Fibroblast of lung (primary cell): Measurements from ENCODE around the gene TUBGCP2. TPM values are rescaled to one million over a fixed set of nuclear protein-coding genes. Genes with fewer than 3 reads are reported as not detected.
A peak's percentile ranks its signal among the peaks of the same experiment; 100 is the strongest.

Source experiments
- DNase-seq, 2 donors: peaks; one replicate each; pipeline versions ENCODE4 v3.0.0 to v3.0.0-alpha.2; 2010; ENCODE audit warnings: low read depth in 2 of 2
- H2AFZ ChIP-seq: 2 replicates; pipeline ENCODE4 v1.5.1; 2012; ENCODE audit warnings: low read length, control low read depth, inconsistent platforms
- H3K27ac ChIP-seq: 2 replicates; pipeline ENCODE4 v1.5.1; 2011; ENCODE audit warnings: low read length, control low read depth; ENCODE audit not compliant: insufficient read depth
- H3K27me3 ChIP-seq: 2 replicates; pipeline ENCODE4 v1.5.1; 2011; ENCODE audit warnings: mild to moderate bottlenecking, low read length; ENCODE audit not compliant: control insufficient read depth, insufficient read depth
- H3K36me3 ChIP-seq: 2 replicates; pipeline ENCODE4 v1.5.1; 2011; ENCODE audit warnings: low read length; ENCODE audit not compliant: control insufficient read depth, insufficient read depth
- H3K4me1 ChIP-seq: 2 replicates; pipeline ENCODE4 v1.5.1; 2011; ENCODE audit warnings: low read length; ENCODE audit not compliant: control insufficient read depth, insufficient read depth; ENCODE audit errors: extremely low read depth
- H3K4me2 ChIP-seq: 2 replicates; pipeline ENCODE4 v1.5.1; 2011; ENCODE audit warnings: low read length, control low read depth; ENCODE audit not compliant: insufficient read depth; ENCODE audit errors: extremely low read depth
- H3K4me3 ChIP-seq, 4 experiments: fragments of 200-600 bp in 1 of 4; sonication (generic) in 1 of 4; replicated peaks in 1 of 4; 2 replicates each; pipeline ENCODE4 v1.5.1; 2011 to 2016; ENCODE audit warnings: low read length in 4 of 4, low read depth in 3 of 4, mild to moderate bottlenecking in 3 of 4, control low read depth in 2 of 4, inconsistent platforms in 1 of 4, mixed read lengths in 1 of 4; ENCODE audit not compliant: insufficient read depth in 1 of 4; ENCODE audit errors: control extremely low read depth in 1 of 4
- H3K79me2 ChIP-seq: 2 replicates; pipeline ENCODE4 v1.5.1; 2012; ENCODE audit warnings: mild to moderate bottlenecking, low read length, inconsistent platforms; ENCODE audit not compliant: control insufficient read depth, insufficient read depth
- H3K9ac ChIP-seq: 2 replicates; pipeline ENCODE4 v1.5.1; 2011; ENCODE audit warnings: mild to moderate bottlenecking, low read length, control low read depth; ENCODE audit not compliant: insufficient read depth
- H3K9me3 ChIP-seq: 2 replicates; pipeline ENCODE4 v1.5.1; 2012; ENCODE audit warnings: low read depth, low read length; ENCODE audit not compliant: control insufficient read depth, insufficient read depth
- H4K20me1 ChIP-seq: 2 replicates; pipeline ENCODE4 v1.5.1; 2011; ENCODE audit warnings: low read length; ENCODE audit not compliant: control insufficient read depth, insufficient read depth; ENCODE audit errors: extremely low read depth
- CTCF ChIP-seq, 2 donors: IDR thresholded peaks in 1 of 2; conservative IDR thresholded peaks in 1 of 2; 1 replicate in 1 of 2; 2 replicates in 1 of 2; pipeline ENCODE4 v1.5.1; 2011 to 2012; ENCODE audit warnings: low read length in 2 of 2, control low read depth in 1 of 2, inconsistent platforms in 1 of 2, low read depth in 1 of 2, mild to moderate bottlenecking in 1 of 2
- EZH2 ChIP-seq: IDR thresholded peaks from 2 replicates; pipeline ENCODE4 v1.5.1; 2012; ENCODE audit warnings: low read length, control low read depth, mild to moderate bottlenecking; ENCODE audit errors: missing control alignments
- polyA plus RNA-seq, 2 donors: library from polyadenylated mRNA; depleted of rRNA in 1 of 2; stranded (reverse) in 1 of 2; unstranded in 1 of 2; fragments of >200 nt; gene quantifications; 2 replicates each; pipeline ENCODE4 v1.2.1, GENCODE V29; 2011 to 2012; ENCODE audit warnings: missing spikeins in 1 of 2
- total RNA-seq: library from RNA; depleted of rRNA; stranded (reverse); fragments of >200 nt; gene quantifications from 2 replicates; pipeline ENCODE4 v1.2.1, GENCODE V29; 2014

Gene TUBGCP2
- total and polyA plus RNA-seq, 2 donors (not counting 1 experiment from before 2014, with no cell fraction given) = 31.0 to 60.8 TPM

- no peaks in the 10 kb centered on the region for H3K27me3 ChIP-seq
- H3K4me1 ChIP-seq = peaks cover 13% of the 10 kb centered on the region
- no peak overlapping the region for H2AFZ ChIP-seq
- H3K4me2 ChIP-seq = no peak overlapping the region
- H3K27ac ChIP-seq = peak overlapping the region; percentile 54
- H4K20me1 ChIP-seq = no peaks in the 10 kb centered on the region
- H3K79me2 ChIP-seq = no peaks in the 10 kb centered on the region
- no peak overlapping the region for H3K4me3 ChIP-seq
- TF ChIP-seq EZH2 (no peak), CTCF (conservative IDR thresholded peaks at IDR 0.05 in 1 of 2, IDR thresholded peaks at IDR 0.05 in 1 of 2; ENCODE audit: low read depth in 1 of 2, low read length in 2 of 2) (no peak)
- peaks cover 46% of the 10 kb centered on the region for H3K36me3 ChIP-seq
- no peak overlapping the region for H3K9ac ChIP-seq
- DNase-seq = no peak
- H3K9me3 ChIP-seq = no peaks in the 10 kb centered on the region
Observed at GRCh38 chr10:133293810-133294119, 14.9 kb downstream of the TUBGCP2 start.

- H3K27me3 ChIP-seq = no peaks in the 10 kb centered on the region
- no peak overlapping the region for H2AFZ ChIP-seq
- H3K4me1 ChIP-seq = peaks cover 13% of the 10 kb centered on the region
- H4K20me1 ChIP-seq = no peaks in the 10 kb centered on the region
- H3K79me2 ChIP-seq = no peaks in the 10 kb centered on the region
- peak; percentile 56 to 60 for DNase-seq
- H3K4me3 ChIP-seq = no peak overlapping the region
- H3K9me3 ChIP-seq = no peaks in the 10 kb centered on the region
- H3K9ac ChIP-seq = no peak overlapping the region
- TF ChIP-seq CTCF (conservative IDR thresholded peaks at IDR 0.05 in 1 of 2, IDR thresholded peaks at IDR 0.05 in 1 of 2; ENCODE audit: low read depth in 1 of 2, low read length in 2 of 2) (no peak), EZH2 (no peak)
- peaks cover 46% of the 10 kb centered on the region for H3K36me3 ChIP-seq
- peak overlapping the region; percentile 54 for H3K27ac ChIP-seq
- peak overlapping the region; percentile 37 for H3K4me2 ChIP-seq
Observed at GRCh38 chr10:133292919-133293809, 15.5 kb downstream of the TUBGCP2 start.

- no peak overlapping the region for H3K4me3 ChIP-seq
- no peak overlapping the region for H3K27ac ChIP-seq
- no peaks in the 10 kb centered on the region for H4K20me1 ChIP-seq
- H3K27me3 ChIP-seq = no peaks in the 10 kb centered on the region
- no peaks in the 10 kb centered on the region for H3K9me3 ChIP-seq
- no peak for TF ChIP-seq EZH2
- no peak for TF ChIP-seq CTCF (conservative IDR thresholded peaks at IDR 0.05 in 1 of 2, IDR thresholded peaks at IDR 0.05 in 1 of 2; ENCODE audit: low read depth in 1 of 2, low read length in 2 of 2)
- H3K36me3 ChIP-seq = peaks cover 47% of the 10 kb centered on the region
- no peaks in the 10 kb centered on the region for H3K79me2 ChIP-seq
- peaks cover 13% of the 10 kb centered on the region for H3K4me1 ChIP-seq
- H3K9ac ChIP-seq = no peak overlapping the region
- no peak overlapping the region for H3K4me2 ChIP-seq
- no peak overlapping the region for H2AFZ ChIP-seq
- DNase-seq = no peak
Observed at GRCh38 chr10:133289761-133290160, 18.9 kb downstream of the TUBGCP2 start.
